HL-60 (cell line): ENCODE data around the gene DLX2.
A peak's percentile ranks its signal among the peaks of the same experiment; 100 is the strongest.

Experiments
- DNase-seq, 2 experiments: peaks; one replicate each; pipeline ENCODE4 v3.0.0-alpha.2; 2010 to 2020; ENCODE audit warnings: low read depth in 1 of 2, low spot score in 1 of 2
- H3K27ac ChIP-seq: fragments of 250-450 bp; sonication (Bioruptor Pico); replicated peaks from 2 replicates; pipeline ENCODE4 v1.5.1; 2020; ENCODE audit warnings: mild to moderate bottlenecking, moderate library complexity
- H3K27me3 ChIP-seq: fragments of 250-450 bp; sonication (Bioruptor Pico); 2 replicates; pipeline ENCODE4 v1.5.1; 2021; ENCODE audit warnings: mild to moderate bottlenecking, moderate library complexity; ENCODE audit not compliant: insufficient read depth, poor library complexity, severe bottlenecking
- H3K4me3 ChIP-seq: replicated peaks from 2 replicates; pipeline ENCODE4 v1.5.1; 2011; ENCODE audit warnings: mild to moderate bottlenecking, control low read depth, low read length; ENCODE audit not compliant: insufficient read depth
- GABPA ChIP-seq: IDR thresholded peaks from 2 replicates; pipeline ENCODE4 v1.6.1; 2012; ENCODE audit warnings: low read depth
- POLR2AphosphoS5 ChIP-seq: IDR thresholded peaks from 2 replicates; pipeline ENCODE4 v1.6.1; 2012; ENCODE audit warnings: low read depth
- SPI1 ChIP-seq: IDR thresholded peaks from 2 replicates; pipeline ENCODE4 v1.6.1; 2012; ENCODE audit warnings: low read depth, mild to moderate bottlenecking, borderline replicate concordance
- TF ChIP-seq, protein P1 (sequence below): IDR thresholded peaks from one replicate; pipeline ENCODE4 v1.5.1; 2011; ENCODE audit warnings: low read length, control low read depth, inconsistent platforms; ENCODE audit not compliant: insufficient read depth
- TF ChIP-seq, protein P2 (sequence below): IDR thresholded peaks from 2 replicates; pipeline ENCODE4 v1.6.1; 2012; ENCODE audit warnings: low read depth; ENCODE audit not compliant: insufficient replicate concordance

The DLX2 gene

DNA sequence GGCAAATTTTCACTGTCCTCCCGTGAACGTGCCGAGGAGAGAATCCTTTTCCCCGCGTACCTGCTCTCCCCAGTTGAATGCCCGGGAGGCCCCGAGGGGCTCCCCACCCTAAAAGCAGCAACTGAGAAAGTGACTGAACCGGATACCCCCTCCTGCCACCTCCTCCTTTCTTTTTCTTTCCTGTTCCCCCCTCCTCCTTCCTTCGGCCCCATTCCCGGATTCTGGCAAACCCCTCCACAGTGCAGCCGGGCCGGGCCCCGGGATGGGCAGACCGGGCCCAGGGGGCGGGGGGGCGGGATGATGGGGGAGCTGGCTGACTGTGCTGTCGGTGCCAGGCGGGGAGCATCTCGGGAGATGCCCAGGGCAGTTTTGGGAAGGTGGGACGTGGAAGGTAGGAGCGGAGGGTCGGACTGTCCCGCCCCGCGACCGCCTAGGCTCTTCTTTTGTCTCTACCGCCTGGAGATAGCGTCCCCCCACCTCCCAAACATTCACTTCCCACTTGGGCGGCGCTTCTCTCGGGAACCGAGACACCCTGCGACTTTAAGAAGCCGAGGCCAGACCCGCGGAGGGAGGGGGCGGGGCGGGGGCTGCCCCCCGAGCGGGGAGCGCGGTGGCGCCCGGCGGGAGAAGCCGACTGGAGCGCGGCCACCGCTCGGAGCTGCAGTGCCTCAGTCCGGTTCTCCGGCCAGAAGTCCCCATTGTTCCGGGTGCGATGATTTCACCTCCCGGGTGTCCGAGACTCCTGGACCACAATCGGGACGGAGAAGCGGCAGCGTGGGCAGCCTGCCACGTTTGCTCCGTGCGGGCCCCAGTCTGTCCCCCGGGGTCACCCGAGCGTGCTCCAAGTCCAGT, 8.2 kb downstream of the DLX2 start:
- H3K27ac ChIP-seq: no peak overlapping the region
- H3K27me3 ChIP-seq: peaks cover 86% of the 10 kb centered on the region
- DNase-seq: no peak
- TF ChIP-seq GABPA (no peak), POLR2AphosphoS5 (no peak), SPI1 (no peak)
- TF ChIP-seq, protein P1, sequence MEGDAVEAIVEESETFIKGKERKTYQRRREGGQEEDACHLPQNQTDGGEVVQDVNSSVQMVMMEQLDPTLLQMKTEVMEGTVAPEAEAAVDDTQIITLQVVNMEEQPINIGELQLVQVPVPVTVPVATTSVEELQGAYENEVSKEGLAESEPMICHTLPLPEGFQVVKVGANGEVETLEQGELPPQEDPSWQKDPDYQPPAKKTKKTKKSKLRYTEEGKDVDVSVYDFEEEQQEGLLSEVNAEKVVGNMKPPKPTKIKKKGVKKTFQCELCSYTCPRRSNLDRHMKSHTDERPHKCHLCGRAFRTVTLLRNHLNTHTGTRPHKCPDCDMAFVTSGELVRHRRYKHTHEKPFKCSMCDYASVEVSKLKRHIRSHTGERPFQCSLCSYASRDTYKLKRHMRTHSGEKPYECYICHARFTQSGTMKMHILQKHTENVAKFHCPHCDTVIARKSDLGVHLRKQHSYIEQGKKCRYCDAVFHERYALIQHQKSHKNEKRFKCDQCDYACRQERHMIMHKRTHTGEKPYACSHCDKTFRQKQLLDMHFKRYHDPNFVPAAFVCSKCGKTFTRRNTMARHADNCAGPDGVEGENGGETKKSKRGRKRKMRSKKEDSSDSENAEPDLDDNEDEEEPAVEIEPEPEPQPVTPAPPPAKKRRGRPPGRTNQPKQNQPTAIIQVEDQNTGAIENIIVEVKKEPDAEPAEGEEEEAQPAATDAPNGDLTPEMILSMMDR: no peak
- TF ChIP-seq, protein P2, sequence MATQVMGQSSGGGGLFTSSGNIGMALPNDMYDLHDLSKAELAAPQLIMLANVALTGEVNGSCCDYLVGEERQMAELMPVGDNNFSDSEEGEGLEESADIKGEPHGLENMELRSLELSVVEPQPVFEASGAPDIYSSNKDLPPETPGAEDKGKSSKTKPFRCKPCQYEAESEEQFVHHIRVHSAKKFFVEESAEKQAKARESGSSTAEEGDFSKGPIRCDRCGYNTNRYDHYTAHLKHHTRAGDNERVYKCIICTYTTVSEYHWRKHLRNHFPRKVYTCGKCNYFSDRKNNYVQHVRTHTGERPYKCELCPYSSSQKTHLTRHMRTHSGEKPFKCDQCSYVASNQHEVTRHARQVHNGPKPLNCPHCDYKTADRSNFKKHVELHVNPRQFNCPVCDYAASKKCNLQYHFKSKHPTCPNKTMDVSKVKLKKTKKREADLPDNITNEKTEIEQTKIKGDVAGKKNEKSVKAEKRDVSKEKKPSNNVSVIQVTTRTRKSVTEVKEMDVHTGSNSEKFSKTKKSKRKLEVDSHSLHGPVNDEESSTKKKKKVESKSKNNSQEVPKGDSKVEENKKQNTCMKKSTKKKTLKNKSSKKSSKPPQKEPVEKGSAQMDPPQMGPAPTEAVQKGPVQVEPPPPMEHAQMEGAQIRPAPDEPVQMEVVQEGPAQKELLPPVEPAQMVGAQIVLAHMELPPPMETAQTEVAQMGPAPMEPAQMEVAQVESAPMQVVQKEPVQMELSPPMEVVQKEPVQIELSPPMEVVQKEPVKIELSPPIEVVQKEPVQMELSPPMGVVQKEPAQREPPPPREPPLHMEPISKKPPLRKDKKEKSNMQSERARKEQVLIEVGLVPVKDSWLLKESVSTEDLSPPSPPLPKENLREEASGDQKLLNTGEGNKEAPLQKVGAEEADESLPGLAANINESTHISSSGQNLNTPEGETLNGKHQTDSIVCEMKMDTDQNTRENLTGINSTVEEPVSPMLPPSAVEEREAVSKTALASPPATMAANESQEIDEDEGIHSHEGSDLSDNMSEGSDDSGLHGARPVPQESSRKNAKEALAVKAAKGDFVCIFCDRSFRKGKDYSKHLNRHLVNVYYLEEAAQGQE: no peak
- peak overlapping the region; percentile 68 for H3K4me3 ChIP-seq

DNA sequence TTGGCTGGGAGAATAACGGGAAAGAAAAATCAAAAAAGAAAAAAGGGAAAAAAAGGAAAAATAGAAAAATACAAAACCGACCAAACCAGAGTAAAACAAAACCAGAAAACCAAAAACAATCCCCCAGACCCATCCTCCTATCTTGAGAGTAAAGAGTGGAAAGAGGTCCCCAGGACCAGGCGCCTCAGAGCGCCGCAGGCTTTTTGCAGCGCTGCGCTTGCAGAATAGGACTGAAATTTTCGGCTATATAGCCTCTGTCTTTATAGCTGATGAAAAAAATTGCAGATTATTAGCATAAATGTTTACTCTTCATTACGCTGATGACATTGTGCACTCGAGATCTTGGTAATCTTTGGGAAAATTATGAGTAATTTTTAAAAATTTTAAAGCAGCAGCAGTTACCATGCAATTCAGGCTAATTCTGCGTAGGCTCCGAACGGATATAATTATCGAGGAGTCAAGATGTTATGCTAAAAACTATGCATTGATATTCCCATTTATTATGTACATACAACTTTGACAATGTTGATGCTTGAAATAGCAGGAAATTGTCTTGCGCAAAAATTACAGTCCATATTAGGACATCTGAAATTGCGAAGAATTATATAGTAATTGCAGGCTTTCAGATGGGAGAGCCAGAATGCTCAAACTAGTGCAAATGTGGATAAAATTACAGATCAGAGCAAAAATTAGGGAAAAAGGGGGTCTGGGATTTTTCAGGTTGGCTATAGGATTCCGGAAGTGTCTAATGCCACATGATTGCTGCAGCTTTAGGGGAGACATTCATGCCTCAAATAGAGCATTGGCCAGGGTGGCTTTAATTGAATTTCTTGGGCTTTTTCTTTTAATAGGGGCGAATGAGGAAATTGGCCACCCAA, 9.0 kb downstream of the DLX2 start:
- TF ChIP-seq, protein P2: no peak
- TF ChIP-seq GABPA (no peak), POLR2AphosphoS5 (no peak), SPI1 (no peak)
- TF ChIP-seq, protein P1: no peak
- H3K27ac ChIP-seq: no peak overlapping the region
- H3K4me3 ChIP-seq: peak overlapping the region; percentile 68
- H3K27me3 ChIP-seq: peaks cover 85% of the 10 kb centered on the region
- no peak for DNase-seq

DNA sequence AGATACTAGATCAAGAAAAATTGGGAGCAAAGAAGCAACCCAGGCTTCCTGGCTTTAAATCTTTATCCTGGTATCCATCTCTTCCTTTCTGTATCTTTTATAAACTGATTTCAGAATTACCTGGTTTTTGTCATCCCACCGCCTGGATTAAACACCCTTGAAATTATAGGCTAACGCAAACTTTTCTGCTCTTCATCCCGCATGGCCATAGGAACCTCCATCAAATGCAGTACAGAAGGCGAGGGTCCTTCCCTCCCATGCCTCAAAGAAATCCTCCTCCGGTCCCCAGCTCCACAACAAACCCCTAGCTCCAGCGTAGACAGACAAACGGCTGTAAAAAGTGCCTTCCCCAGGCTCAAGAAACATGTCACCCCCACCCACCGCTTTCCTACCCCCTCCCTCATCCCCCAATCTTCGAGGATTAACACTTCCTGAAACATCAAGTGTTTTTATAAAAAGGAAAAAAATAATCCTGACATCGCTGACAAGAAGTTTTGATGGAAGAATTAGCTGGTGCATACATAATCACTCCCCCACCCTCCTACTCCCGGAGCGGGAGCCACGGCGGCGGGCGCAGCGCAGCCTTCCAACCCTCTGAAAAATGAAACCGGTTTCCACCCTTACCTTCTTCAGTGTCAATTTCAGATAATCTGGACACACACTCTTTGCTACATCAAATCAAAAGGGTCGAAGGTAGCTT, 9.8 kb downstream of the DLX2 start:
- H3K27me3 ChIP-seq: peaks cover 85% of the 10 kb centered on the region
- H3K4me3 ChIP-seq: no peak overlapping the region
- TF ChIP-seq, protein P1: no peak
- no peak for DNase-seq
- H3K27ac ChIP-seq: no peak overlapping the region
